SK-N-MC (cell line): ENCODE results near the gene FNTB.

Source experiments
- EZH2 ChIP-seq: fragments of 200-600 bp; sonication (generic); IDR thresholded peaks from one replicate; pipeline ENCODE4 v1.6.1; 2017; ENCODE audit warnings: antibody characterized with exemption
- POLR2AphosphoS5 ChIP-seq: IDR thresholded peaks from 2 replicates; pipeline ENCODE4 v1.6.1; 2012; ENCODE audit warnings: mild to moderate bottlenecking, low read depth, low read length, borderline replicate concordance

DNA sequence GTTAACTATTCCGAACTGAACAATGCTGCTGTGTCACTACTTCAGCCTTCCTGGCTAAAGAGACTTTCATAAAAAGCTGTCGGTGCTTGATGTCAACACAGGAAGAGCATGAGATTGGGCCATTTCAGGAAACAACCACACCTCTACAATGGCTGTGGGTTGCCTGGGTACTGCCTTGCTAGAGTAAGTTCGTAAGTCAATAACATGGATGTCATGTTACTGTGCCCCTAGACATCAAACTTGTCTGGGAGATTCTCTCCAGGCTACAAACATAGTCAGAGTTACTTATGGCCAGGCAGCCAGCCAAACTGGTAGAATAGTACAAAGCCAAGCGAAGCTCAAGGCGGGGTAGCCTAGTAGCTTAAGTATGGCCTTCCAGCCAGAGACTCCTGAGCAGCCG lies 92.5 kb downstream of the FNTB start:
- TF ChIP-seq POLR2AphosphoS5 (no peak), EZH2 (no peak)
